ENCODE results near the gene CACNA1H.
"Not testable (repeated sequence)": the region's sequence is repeated elsewhere in the genome, so short reads cannot be mapped to it uniquely, and the experiment has no call there.

CACNA1H gene

GRCh38 chr16:1176280-1176897, 23.5 kb downstream of the CACNA1H start:
- DNase-seq, result no peak

GRCh38 chr16:1177053-1177452, 24.1 kb downstream of the CACNA1H start:
- no peak for DNase-seq

GRCh38 chr16:1177750-1178149, 24.8 kb downstream of the CACNA1H start:
- no peak for DNase-seq

- no peak for DNase-seq
Measured at GRCh38 chr16:1178295-1178910, 25.5 kb downstream of the CACNA1H start.

DNA sequence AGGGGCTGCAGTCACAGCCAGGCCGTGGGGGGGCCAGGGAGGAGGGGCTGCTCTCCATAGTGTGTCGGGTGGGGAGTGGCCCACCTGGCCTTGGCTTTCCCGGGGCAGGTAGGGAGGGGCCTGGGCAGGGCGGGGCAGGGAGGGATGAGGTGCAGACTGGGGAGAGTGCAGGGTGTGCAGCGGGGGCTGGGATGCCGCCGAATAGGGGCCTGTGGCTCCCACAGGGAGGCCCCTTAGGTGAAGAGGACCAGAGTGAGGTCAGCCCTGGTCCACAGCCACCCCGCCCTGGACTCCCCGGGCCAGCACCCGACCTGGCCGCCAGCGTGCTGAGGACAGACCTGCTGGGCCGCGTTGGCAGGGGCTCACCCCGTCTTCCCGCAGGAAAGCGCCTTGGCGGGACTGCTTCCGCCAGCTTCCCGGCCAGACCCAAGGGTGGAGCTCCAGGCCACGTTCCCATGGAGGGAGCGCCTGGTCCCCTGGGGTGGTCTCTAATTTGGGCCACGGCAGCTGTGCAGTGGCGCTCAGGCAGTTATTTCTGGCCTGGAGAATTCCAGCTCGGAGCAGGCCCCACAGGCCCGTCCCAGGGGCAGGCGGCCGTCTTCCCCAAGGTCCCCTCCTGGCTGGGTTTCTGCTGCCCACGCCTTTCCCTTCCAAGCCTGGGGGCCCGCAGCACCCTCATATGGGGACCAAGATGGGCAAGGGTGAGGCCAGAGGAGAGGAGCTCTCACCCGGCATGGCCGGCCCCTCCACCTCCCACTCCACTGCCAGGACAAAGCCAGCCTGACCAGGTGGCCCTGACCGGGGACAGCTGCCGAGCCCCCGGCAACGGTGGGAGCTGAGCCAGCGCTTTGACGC, 27.9 kb downstream of the CACNA1H start:
- DNase-seq, result no peak

GRCh38 chr16:1181404-1182315, 28.8 kb downstream of the CACNA1H start:
- no peak for DNase-seq

DNA sequence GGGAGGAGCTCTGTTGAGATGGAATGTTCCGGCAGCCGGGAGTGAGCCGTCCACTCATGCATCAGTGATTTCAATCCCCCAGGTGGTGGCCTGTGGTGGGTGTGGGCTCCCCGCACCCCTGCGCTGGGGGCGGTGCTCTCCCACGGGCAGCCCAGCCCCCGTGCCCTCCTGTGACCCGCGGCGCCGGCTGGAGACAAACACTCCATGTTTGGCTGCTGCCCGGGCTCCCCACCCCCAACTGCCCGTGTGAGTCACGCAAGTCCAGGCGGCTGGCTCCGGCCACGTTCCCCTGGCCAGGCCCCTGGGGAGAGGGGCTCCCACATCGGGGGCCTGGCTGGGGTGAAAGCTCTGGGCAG, 29.4 kb downstream of the CACNA1H start:
- no peak for DNase-seq

DNA sequence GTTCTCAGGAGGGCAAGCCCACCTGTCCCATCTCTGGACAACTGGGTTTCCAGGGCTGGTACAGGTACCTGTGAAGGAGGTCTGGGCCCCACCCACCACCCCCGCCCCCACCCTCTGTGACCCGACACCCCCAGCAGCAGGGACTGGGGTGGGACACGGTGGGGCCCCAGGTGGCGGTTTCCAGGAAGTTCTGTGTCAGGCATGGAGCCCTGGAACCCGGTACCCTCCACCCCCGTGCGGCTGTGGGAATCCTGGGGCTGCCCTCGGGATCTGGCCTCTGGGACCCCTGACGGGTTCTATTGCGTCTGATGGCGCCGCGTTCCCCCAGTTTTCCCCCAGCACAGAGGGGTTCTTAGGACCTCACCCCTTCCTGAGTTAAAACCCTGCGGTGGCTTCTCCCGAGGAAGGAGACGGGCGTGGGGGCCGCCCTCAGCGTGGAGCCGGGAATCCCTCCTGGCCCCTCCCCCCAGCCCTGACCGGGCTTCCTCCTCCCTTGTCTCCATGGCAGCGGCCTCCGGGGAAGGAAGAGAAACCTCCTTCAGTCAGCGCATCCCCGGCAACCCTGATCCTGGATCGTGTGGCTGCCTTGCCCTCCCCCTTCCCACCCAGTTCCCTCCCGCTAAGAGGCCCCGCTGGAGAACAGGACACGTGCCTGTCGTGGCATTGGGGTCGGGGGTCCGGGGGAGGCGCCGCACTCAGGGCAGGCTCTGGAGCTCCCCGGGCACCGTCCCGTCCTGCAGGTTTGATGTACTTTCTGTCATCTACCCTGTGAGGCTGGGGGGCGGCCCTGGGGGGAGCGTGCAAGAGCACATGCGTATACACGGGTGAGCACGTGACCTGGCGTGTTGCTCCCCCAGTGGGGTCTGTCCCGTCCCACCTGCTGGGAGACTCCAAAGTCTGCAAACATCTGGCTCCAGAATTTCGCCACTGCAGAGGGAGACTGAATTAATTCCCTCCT, 30.3 kb downstream of the CACNA1H start:
- no peak for DNase-seq

- no peak for DNase-seq
Measured at GRCh38 chr16:1184156-1184868, 31.4 kb downstream of the CACNA1H start.

- DNase-seq, result no peak
Measured at GRCh38 chr16:1184980-1185379, 32.1 kb downstream of the CACNA1H start.

- DNase-seq, result not testable (repeated sequence)
Measured at GRCh38 chr16:1185460-1186207, 32.7 kb downstream of the CACNA1H start.

DNA sequence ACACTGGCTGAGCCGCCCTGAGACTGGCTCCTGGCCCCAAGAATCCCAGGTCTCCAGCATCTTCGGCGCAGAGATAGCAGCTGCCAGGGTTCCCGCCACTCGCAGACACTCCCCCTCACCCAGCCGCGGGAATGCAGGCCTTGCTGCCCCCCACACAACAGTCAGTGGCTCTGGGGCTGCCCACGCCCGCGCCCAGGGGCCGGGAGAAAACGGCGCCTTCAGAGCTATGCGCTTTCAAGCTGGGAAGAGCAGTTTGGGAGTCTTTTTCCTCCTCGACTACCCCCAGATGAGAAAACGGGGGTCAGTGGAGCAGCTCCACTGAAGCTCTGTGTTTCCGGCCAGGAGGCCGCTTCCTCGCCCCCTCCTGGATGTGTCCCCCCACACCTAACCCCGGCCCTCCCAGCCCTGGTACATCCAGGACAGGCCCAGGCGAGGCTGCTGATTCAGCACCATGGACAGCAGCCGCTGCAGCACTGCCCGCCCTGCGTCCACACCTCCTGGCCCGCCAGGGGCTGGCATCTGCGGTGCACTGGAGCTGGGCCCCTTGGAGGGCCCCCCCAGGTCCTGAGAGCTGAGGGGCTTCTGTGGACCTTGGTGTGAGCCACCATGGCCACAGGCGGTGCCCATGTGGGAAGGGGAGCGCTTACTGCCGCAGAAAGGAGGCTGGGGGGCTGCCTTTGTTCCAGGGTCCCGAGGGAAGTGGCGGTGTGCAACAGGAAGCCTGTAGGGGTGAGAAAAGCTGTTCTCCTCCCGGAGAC, 35.7 kb downstream of the CACNA1H start:
- peak in 1 of 2 experiments; percentile 4 for DNase-seq

DNA sequence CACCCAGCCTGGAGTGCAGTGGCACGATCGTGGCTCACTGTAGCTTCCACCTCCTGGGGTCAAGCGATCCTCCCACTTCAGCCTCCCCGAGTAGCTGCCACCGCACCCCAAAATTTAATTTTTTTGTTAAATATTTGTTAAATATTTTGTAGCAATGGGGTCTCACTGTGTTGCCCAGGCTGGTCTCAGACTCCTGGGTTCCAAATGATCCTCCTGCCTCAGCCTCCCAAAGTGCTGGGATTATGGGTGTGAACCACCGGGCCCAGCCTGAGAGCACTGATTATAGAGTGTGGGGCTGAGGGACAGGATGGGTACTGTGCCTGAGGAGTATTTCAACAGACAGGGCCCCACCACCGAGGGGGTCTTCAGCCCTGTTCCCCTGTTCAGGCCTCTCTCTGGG, 36.5 kb downstream of the CACNA1H start:
- no peak for DNase-seq

DNA sequence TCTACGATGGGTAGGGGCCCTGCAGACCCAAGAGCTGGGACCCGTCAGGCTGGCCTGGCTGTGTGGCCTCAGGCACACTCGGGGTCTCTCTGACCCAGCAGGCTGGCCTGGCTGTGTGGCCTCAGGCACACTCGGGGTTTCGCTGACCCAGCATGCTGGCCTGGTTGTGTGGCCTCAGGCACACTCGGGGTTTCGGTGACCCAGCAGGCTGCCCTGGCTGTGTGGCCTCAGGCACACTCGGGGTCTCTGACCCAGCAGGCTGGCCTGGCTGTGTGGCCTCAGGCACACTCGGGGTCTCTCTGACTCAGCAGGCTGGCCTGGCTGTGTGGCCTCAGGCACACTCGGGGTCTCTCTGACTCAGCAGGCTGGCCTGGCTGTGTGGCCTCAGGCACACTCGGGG, 37.9 kb downstream of the CACNA1H start:
- not testable (repeated sequence) for DNase-seq

DNA sequence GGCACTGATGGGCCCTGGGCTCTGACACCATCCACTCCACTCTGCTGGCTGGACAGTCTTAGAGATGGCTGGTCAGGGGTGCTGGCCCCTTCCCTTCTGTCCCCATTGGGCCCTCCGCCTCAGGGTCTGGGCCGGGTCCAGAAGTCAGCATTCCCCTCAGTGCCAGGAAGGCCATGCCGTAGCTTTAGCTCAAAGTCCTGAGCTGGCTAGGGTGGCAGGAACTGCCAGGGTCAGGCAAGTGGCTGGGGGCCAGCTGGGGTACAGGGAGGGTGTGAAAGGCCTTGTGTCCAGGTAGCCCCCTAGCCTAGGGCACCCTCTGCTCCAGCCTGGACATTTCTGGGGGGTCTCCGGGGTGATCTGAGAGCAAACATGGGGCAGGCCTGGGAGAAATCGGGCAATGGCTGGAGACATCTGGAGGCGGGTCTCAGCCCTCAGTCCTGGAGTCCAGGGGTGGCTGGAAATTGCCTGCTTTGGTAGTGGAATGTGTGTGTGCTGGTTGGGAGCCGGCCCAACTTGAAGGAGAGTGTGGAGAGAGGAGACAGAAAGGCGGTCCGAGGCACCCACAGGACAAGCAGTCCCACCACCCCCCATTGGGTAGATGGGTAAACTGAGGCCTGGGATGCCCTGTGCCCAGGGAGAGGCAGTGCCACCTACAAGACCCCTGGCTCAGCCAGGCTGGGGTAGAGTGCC, 39.6 kb downstream of the CACNA1H start:
- no peak for DNase-seq

- no peak for DNase-seq
Measured at GRCh38 chr16:1193143-1193824, 40.4 kb downstream of the CACNA1H start.

GRCh38 chr16:1193825-1194581, 41.1 kb downstream of the CACNA1H start:
- DNase-seq, result no peak
